Stimulated activated CD4-positive, alpha-beta T cell treated with anti-CD3 and anti-CD28 coated beads, TNF-alpha, amount 100 ng/mL, for 1 hour (primary cell): ENCODE data around the gene ARFIP1.

Source experiments
- DNase-seq, 3 donors: peaks; one replicate each; pipeline ENCODE4 v3.0.0-alpha.2; 2020; ENCODE audit warnings: low read depth in 3 of 3, low spot score in 1 of 3

Gene ARFIP1

DNA sequence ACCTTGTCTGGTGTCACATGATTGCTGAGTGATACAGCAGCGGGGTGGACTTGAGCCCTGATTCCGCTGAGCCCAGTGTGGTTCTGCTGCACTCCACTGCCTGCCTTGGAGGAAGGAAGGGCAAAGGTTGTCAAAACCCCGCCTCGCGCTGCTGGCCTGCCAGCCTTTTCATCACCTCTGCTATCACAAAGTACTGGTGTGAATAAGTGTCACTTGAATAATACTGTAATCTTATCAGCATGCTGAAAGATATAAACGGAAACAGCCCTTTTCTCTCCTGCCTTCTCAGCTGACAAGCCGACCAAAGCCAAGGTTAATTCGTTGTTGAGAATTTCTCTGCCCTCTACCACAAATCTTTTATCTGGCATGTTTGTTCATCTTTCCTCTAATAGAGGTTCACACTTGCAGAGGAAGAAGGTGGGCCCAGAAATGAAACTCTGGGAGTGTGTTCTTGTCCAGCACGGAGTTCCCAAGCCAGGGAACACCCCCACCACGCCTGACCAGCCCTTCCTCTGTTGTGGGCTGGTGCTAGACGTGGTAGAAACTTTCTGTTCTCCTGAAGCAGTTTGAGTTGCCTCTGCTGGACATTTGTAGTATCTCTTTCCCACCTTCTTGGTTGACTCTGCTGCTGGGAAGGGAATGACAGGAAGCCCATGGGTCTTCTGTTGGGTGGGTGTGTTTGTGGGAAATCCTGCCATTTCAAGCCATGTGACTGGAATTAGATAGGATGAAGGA, 177.8 kb downstream of the ARFIP1 start:
- no peak for DNase-seq

DNA sequence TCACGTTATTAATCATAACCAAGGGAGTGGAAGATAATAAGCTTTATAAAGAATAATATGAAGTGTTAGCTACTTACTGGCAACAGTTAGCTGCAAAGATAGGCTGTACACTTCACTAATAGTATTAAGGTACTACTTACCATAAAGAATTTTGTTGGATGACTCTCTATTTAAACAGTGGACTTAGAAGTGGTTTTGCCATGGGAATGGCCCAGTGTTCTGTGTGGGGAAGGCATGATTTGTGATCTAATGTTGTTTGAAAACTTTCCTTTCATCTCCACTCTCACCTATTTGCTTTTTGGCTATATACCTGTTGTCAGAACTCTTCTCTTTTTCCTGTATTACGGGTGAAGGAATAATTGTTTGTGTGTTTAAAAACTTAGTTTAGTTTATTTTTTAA, 179.3 kb downstream of the ARFIP1 start:
- DNase-seq: no peak

DNA sequence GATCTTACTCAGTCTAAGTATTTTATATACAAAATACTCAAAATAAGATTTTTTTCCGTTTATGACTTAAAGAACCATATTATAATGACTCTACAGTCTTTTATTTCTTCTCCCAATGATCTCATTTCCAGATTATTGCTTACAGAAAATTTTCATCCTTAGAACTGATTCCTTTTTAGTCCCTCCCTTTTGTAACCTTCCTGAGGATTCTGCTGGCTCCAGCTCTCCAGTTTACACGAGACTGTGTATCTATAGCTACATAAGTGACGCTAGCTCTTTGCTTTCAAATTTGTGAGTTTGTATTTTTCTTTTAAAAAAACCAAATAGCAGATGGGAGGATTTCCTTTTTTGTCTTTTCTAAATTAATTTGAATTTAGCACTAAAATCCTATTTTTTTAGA, 180.3 kb downstream of the ARFIP1 start:
- no peak for DNase-seq

DNA sequence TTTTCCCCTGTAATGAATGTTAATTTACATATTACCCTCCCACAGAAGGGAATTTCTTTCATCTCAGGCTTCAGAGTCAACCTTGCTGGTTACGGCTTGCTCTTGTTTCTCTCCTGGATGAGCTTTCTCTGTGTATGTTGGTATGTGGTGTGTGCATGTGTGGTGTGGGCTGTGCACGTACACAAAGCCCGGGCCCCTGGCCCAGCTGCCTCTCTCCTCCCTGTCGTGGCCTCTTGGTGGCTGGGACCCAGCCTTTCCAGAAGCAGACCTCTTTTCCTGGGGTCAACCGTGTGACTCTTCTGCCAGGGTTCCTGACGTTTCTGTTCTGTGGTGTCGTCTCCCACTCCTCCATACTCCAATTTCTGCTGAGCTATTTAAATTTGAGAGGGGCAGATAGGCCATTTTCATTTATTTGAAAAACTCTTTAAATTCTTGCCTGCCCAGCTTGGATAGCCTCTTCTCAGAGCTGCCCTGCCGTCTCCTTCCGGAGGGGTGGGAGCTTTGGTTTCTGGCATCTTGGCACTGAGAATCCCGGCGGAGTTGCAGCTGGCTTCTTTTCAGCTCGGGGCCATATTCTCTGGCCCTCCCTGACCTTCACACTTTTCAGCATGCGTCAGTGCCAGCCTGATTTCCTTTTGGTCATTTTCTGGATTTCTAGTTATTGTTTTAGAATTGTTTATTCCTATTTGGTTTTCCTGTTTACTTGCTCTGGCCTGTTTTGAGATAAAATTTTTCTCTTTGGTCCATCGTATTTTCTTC, 181.4 kb downstream of the ARFIP1 start:
- no peak for DNase-seq

DNA sequence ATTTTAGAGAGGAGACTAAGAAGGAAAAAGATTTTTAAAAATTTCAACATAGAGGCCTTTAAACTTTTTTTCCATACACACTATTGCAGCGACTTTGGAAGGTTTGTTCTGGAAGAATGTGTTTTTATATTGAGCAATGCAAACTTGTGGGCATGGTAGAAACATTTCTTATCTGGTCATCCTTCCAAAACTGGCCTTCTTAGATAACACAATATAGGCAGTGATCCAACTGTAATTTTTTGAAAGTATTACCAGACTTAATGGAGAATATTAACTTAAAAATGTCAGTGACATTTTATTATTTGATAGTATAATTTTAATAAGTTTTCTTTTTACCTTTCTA, 182.0 kb downstream of the ARFIP1 start:
- DNase-seq: no peak
